ENCODE data around the gene COQ6. TPM values are rescaled to one million over a fixed set of nuclear protein-coding genes. Genes with fewer than 3 reads are reported as not detected.
"Not testable (repeated sequence)": the region's sequence is repeated elsewhere in the genome, so short reads cannot be mapped to it uniquely, and the experiment has no call there.

The COQ6 gene
- total RNA-seq, 2 donors from 2014 or later: 18.5 to 21.5 TPM

DNA sequence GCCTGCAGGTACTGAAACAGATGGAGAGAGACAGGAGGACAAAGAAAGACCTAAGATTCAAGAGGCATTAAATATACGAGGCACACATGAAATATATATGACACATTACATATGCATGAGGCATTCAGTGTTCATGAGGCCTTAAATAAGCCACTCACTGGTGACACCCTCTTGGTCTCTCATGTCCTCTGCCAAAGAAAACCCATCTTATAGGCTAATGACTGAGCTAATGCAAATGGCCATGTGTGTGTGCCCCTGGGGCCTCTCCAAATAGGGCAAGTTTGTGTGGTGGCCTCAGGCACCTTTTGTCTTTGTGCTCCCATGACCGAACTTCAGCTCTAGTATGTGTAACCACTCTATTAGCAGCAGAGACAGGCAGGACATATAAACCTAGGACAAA is 18.8 kb downstream of the COQ6 start:
- DNase-seq: no peak
- intact Hi-C loops (cut with DNase I, micrococcal nuclease): no loop called here
- no peak for ATAC-seq

GRCh38 chr14:73973497-73973896 is 23.4 kb downstream of the COQ6 start:
- DNase-seq: no peak
- ATAC-seq: peak; percentile 13
- intact Hi-C loops (cut with DNase I, micrococcal nuclease): no loop called here

DNA sequence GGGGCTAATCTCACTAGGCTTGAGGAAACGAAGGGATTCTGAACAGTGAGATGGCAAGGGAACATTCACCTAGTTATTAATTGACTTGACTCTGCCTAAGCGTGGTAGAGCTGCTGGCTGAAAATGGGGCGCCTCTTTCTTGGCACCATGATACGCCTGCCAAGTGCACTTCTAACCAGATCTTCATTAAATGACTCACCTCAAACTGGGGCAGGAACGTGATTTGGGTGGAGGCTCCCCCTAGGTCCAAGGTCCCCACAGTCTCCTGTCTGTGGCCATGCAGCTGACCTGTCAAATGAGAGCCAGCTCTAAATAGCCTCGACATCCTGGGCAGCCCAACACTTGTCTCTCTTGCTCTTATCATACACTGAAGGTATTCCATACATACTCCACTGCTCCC is 26.0 kb downstream of the COQ6 start:
- DNase-seq: no peak
- peak; percentile 50 for ATAC-seq
- intact Hi-C loops (cut with DNase I, micrococcal nuclease): no loop called here

GRCh38 chr14:73977896-73978295 is 27.8 kb downstream of the COQ6 start:
- DNase-seq (no peak), ATAC-seq (peak; percentile 67)
- intact Hi-C loops (cut with DNase I, micrococcal nuclease): no loop called here

DNA sequence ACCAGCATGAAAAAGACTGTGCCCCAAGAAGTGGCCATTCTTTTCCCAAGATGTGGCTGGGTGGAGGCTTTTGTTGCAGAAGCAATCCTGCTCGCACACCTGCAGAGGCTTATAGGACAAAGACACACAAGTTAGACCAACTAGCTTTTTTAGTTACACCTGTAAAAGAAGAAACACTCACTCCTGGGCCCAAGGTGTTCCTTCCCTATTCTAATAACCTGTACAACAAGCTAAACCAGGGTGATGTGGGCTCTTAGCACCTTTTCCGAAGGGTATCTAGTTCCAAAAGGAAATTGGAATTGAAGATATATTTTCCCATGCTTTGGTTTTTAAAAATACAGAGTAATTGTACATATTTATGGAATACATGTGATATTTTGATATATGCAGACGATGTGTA is 38.0 kb downstream of the COQ6 start:
- ATAC-seq: peak; percentile 40
- DNase-seq: no peak
- intact Hi-C loops (cut with DNase I, micrococcal nuclease): no loop called here

DNA sequence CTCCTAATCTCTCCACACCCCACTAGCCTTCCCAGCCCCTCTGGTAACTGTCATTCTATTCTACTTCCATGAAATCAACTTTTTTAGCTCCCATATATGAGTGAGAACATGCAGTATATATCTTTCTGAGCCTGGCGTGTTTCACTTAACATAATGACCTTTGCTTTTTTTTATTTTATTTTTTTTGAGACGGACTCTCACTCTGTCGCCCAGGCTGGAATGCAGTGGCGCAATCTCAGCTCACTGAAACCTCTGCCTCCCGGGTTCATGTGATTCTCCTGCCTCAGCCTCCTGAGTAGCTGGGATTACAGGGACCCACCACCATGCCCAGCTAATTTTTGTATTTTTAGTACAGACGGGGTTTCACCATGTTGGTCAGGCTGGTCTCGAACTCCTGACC is 38.6 kb downstream of the COQ6 start:
- DNase-seq; intact Hi-C loops (cut with DNase I, micrococcal nuclease): not testable (repeated sequence)
- peak; percentile 35 for ATAC-seq

- intact Hi-C loops (cut with DNase I, micrococcal nuclease): no loop called here
- no peak for ATAC-seq
- no peak for DNase-seq
Measured at GRCh38 chr14:73991092-73991491, 41.0 kb downstream of the COQ6 start.

DNA sequence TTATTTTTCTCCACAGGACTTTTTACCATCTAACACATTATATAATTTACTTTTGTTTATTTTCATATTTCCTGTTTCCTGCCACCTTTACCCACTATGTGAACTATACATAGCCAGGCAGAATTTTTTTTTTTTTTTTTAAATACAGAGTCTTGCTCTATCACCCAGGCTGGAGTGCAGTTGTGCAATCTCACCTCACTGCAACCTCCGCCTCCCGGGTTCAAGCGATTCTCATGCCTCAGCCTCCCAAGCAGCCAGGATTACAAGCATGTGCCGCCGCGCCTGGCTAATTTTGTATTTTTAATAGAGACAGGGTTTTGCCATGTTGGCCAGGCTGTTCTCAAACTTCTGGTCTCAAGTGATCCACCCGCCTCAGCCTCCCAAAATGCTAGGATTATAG is 44.8 kb downstream of the COQ6 start:
- ATAC-seq: peak; percentile 46
- peak; percentile 62 to 68 for DNase-seq
- intact Hi-C loops (cut with DNase I, micrococcal nuclease): not testable (repeated sequence)

GRCh38 chr14:73995977-73996378 is 45.9 kb downstream of the COQ6 start:
- intact Hi-C loops (cut with DNase I, micrococcal nuclease): no loop called here
- DNase-seq (peak; percentile 59 to 67), ATAC-seq (peak; percentile 55)

DNA sequence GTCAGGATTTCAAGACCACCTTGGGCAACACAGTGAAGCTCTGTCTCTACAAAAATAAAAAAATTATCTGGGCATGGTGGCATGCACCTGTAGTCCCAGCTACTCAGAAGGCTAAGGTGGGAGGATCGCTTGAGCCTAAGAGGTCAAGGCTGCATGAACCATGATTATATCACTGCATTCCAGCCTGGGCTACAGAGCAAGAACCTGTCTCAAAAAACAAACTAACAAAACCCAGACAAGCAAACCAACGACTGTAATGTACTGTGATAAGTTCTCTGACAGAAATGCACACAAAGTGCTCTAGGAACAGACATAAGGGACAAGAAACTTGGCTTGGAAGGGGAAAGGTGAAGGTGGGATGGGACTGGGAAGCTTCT is 46.6 kb downstream of the COQ6 start:
- ATAC-seq (no peak), DNase-seq (no peak)
- intact Hi-C loops (cut with DNase I, micrococcal nuclease): no loop called here

DNA sequence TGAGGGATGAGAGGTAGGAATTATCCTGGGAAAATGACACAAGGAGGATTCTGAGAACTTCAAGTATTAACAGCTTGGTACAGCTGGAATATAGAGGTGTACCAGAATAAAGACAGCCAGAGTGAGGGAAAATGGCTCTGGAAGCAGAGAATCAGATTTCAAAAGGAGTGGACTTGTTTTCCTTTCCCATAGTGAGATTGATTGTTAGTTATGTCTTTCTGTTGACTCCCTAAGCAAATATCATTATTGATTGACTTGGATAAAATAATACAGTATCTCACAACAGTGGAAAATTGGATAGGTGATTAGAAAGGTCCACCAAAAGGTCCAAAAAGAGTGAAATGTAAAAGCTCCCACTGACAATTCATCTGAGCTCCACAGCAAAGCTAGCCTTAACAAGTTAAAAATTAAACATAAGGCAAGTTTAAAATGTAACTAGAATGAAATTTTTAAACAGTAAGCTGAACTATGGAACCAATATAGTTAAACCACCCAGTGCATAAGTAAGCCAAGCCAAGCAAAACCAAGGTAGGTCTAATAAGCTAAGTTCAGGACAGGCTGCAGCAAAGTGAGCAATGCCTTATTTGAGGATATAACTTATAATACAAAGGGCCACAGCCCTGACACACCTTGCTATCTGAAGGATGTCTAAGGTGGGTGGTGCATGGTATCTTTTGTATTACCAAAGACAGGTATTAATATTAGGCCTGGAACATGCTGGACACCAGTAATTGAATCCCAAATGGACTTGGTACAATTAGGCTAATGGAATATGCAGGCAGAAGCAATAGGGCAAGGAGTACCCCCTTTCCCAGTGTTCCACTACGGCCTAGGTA is 47.2 kb downstream of the COQ6 start:
- peak in 1 of 2 donors; percentile 57 for DNase-seq
- ATAC-seq: peak; percentile 74
- intact Hi-C loops (cut with DNase I, micrococcal nuclease): no loop called here

- peak; percentile 62 to 76 for DNase-seq
- ATAC-seq: peak; percentile 47
Measured at GRCh38 chr14:73997944-73998447, 47.9 kb downstream of the COQ6 start.

DNA sequence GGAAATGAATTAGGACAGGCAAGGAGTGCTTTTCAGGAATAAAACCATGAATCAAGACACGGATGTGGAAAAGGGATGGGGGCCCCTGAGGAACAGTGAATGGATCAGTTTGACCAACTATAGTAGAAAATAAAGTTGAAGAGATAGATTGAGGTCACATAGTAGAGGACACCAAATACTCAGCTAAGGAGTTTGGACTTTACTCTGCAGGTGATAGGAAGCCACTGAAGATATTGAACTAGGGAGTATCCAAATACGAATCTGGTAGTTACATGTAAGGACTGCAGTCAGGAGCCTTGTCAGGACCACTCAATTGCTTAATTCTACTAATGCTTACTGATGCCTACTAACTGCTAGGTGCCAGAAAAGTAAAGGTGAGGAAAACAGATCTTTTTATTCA is 48.6 kb downstream of the COQ6 start:
- intact Hi-C loops (cut with DNase I, micrococcal nuclease): no loop called here
- ATAC-seq: peak; percentile 36
- no peak for DNase-seq

More at GRCh38 chr14:73997944-73998447, 47.9 kb downstream of the COQ6 start:
- intact Hi-C loops (cut with DNase I, micrococcal nuclease): no loop called here

DNA sequence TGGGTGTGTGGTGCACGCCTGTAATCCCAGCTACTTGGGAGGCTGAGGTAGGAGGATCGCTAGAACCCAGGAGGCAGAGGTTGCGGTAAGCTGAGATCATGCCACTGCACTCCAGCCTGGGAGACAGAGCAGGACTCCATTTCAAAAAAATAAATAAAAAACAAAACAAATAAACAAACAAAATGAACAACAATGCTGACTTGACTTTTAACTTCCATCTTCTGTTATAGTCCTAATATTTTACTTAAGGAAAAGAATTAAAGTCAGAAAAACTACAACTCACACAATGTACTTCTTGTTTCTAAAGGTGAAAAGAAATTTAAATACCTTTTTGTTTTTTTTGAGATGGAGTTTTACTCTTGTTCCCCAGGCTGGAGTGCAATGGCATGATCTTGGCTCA is 55.6 kb downstream of the COQ6 start:
- ATAC-seq; intact Hi-C loops (cut with DNase I, micrococcal nuclease); DNase-seq: not testable (repeated sequence)

DNA sequence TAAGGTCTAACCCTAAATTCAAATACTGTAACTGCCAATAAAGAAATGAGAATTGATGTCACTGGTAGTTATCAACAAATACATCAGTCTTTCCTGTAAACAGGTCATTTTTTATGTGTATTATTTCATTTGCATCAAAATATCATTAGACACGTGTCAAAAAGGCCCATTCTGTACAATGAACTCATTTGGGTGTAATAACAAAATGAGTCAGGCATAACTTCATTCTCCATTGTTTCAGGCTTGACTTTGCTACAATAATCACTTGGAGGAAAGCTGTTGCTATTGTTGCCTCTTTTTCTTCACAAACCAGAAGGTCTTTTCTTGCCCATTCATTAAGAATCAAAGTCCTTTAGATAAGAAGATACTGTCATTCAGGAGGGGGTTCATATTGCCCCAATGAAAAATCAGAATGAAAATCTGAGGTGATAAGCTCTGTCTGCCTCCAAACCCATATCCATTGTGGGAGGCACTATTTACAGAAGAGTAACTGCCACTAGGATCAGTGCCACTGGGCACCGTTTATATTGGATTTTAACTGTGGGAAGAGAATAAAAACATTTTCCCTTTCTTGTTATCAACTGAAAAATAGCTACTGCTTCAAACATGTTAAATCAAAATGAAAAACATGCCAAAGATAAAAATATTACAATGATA is 58.9 kb downstream of the COQ6 start:
- DNase-seq (no peak), ATAC-seq (peak; percentile 86)
- intact Hi-C loops (cut with DNase I, micrococcal nuclease): no loop called here

Other genes starting within 250 kb of the COQ6 start
- 10 to 100 TPM; 15.3 to 47.1 TPM for gene PNMA1, start 235.9 kb upstream of the COQ6 start, total RNA-seq
- gene PTGR2, start 98.5 kb upstream of the COQ6 start, total RNA-seq: 10 to 100 TPM; 14.7 to 16.0 TPM
- 10 to 100 TPM; 40.1 to 40.2 TPM for gene ZNF410, start 63.4 kb upstream of the COQ6 start, total RNA-seq
- gene FAM161B, start 208 bp upstream of the COQ6 start, total RNA-seq: 1 to 10 TPM; 4.6 to 5.9 TPM
- gene ENTPD5, start 69.0 kb downstream of the COQ6 start, total RNA-seq: 100 to 1,000 TPM; 201 to 203 TPM
- gene BBOF1, start 69.0 kb downstream of the COQ6 start, total RNA-seq: 1 to 10 TPM; 3.1 to 4.5 TPM
- gene ALDH6A1, start 134.2 kb downstream of the COQ6 start, total RNA-seq: 10 to 100 TPM; 29.4 to 47.1 TPM
- gene LIN52, start 134.7 kb downstream of the COQ6 start, total RNA-seq: 1 to 10 TPM; 5.0 to 6.3 TPM